D721Med (cell line): Measurements from ENCODE around the gene C16orf96.

Source experiments
- DNase-seq: peaks from one replicate; pipeline ENCODE4 v3.0.0; 2011; ENCODE audit warnings: low spot score; ENCODE audit not compliant: insufficient read length
- FAIRE-seq: peaks from 2 replicates; lab custom pipeline; 2011; peaks lifted over from hg19 to GRCh38; lab: Jason Lieb, UNC
- CTCF ChIP-seq: IDR thresholded peaks from 2 replicates; pipeline ENCODE4 v1.5.1; 2012; ENCODE audit warnings: mild to moderate bottlenecking, control low read depth; ENCODE audit not compliant: insufficient read depth; ENCODE audit errors: missing control alignments

C16orf96 gene

DNA sequence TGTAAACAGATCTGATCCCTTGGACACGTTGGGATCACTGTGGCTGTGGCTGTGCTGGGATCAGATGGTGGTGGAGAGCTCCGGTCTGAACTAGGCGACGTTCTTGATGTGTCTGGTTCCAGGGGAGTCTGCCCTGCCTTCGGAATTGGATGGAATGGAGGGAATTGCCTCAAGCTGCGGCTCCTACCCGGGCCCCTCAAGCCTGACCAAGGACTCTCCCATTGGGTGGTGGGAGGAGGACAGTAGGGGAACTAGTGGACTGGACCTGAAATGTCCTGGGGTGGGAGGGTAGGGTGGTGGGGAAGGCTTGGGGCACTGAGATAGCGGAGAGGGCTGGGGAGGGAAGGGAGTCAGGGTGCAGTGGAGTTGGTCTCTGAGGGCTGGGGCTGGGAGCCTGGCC, 61.7 kb downstream of the C16orf96 start:
- no peak for DNase-seq
- TF ChIP-seq CTCF = no peak
- no peak for FAIRE-seq

GRCh38 chr16:4618645-4619418, 62.7 kb downstream of the C16orf96 start:
- no peak for FAIRE-seq
- DNase-seq = no peak
- TF ChIP-seq CTCF = no peak

- no peak for TF ChIP-seq CTCF
- no peak for FAIRE-seq
- no peak for DNase-seq
Measured at GRCh38 chr16:4623593-4623992, 67.5 kb downstream of the C16orf96 start.

DNA sequence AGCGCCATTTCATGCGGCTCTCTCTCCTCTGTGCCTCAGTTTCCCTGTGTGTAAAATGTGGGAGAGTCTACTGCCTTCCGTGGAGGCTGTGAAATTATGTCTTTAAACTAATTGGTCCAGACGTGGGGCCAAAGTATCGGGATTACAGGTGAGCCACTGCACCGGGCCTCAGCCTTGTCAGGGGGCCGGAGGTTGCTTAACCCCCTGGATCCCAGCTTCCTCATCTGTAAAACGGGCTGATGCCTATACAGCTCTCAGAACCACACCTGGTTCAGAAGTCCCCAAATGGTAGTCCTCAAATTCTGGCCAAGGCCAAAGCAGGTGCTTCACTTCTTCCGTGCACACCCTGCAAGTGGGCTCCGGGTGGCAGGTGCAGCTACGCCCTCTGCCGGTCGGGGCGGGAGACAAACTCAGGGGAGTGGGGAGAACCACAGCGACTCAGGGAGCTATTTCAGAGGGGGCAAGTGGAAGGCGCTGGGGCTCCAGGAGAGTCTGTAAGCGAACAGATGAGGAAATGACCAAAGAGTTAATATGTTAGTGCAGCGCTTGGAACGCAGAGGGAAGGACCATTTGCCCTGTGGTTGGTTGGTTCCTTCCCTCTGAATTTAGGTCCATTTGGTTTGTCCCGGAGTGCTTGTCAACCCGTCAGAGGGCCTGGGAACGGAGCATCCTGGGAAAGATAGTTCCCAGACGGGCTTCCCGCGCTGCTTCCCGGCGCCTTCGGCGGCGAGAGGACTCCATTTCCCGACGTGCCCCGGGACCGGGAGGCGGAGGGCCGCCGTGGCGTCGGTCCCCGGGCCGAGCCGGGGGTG, 68.1 kb downstream of the C16orf96 start, which contains the start of gene MGRN1:
Gene MGRN1 (plus strand): TSS at position 812 of the 812 bp plus-strand sequence. CDS start 135 bp downstream, outside the sequence.
- FAIRE-seq = no peak
- peak; percentile 95 for DNase-seq
- peak; percentile 88 for TF ChIP-seq CTCF

DNA sequence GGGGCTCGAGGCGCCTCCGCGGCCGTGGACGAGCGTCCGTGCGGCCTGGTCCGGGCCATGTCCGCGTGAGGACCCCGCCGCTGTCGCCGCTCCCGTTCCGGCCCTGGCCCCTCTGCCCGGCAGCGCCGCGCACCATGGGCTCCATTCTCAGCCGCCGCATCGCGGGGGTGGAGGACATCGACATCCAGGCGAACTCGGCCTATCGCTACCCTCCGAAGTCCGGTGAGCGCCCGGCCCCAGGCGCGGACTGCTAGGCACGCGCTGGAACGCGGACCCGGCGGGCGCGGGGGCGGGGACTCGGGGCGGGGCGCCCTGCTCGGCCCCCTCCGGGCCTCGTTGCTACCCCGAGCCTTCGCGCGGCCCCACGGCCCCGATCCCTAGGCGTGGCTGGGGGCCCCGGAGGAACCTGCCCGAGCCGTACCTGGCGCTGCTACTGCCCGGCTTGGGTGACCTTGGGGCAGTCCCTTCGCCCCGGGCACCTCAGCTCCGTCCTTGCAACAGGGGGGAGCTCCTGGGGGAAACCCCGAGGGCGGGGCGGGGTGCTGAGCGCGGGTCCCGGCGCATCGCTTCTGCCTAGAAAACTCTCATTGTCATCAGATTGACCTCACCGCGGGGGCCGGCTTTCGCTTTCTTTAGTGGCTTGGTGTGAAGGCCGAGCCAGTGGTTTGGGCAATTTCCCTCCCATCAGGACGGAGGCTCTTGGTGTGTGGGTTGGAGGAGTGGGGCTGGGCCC, 68.9 kb downstream of the C16orf96 start:
- no peak for TF ChIP-seq CTCF
- no peak for DNase-seq

DNA sequence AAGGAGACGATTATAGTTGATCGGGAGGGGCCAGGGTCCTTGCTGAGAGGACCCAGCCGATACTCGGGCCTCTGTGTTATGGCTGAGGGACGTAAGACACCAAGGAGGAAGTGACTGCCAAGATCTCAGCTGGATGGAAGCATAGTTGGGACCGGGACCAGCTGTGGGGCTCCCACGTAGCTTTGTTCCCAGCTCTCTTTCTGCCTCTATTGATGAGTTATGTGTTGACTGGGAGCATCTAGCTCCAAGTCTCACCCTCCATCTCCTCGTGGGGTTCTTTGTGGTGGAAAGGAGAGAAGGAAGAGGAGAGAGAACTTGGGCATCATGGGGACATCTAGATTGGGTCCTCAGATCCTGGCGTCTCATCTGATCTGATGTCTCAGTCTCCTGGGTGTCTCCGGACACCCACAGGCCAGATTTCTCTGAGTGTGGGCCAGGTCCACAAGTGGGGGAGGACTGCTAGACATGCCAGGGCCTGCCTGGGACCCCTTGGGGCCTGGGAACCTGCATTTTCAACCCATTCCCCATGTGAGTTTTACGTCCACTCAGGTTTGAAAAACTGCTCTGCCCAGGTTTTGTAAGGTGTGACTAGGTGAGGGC, 69.5 kb downstream of the C16orf96 start:
- TF ChIP-seq CTCF = no peak
- FAIRE-seq (no peak), DNase-seq (no peak)

More for the DNA sequence above, 68.9 kb downstream of the C16orf96 start:
- no peak for FAIRE-seq
